IPS-18c (cell line): ENCODE data around the gene PSME2.

Source experiments
- H3K4me3 ChIP-seq: 2 replicates; pipeline ENCODE4 v1.7.0; 2013; ENCODE audit warnings: low read depth, mild to moderate bottlenecking, low read length, moderate library complexity; ENCODE audit not compliant: insufficient read depth
- H3K9me3 ChIP-seq: one replicate; pipeline ENCODE4 v1.6.1; 2013; ENCODE audit warnings: mild to moderate bottlenecking, low read length, moderate library complexity; ENCODE audit not compliant: control insufficient read depth, insufficient read depth

The PSME2 gene

GRCh38 chr14:24182110-24182882, 35.9 kb upstream of the PSME2 start:
- Histone ChIP-seq H3K9me3 (no peaks in the 10 kb centered on the region), H3K4me3 (no peak overlapping the region)

GRCh38 chr14:24181371-24182077, 35.1 kb upstream of the PSME2 start:
- no peaks in the 10 kb centered on the region for H3K9me3 ChIP-seq
- no peak overlapping the region for H3K4me3 ChIP-seq

GRCh38 chr14:24179961-24180796, 33.8 kb upstream of the PSME2 start:
- Histone ChIP-seq H3K4me3 (no peak overlapping the region), H3K9me3 (no peaks in the 10 kb centered on the region)

- H3K9me3 ChIP-seq = no peaks in the 10 kb centered on the region
- no peak overlapping the region for H3K4me3 ChIP-seq
Observed at GRCh38 chr14:24179294-24179960, 33.0 kb upstream of the PSME2 start.

- Histone ChIP-seq H3K9me3 (no peaks in the 10 kb centered on the region), H3K4me3 (no peak overlapping the region)
Observed at GRCh38 chr14:24178399-24179178, 32.2 kb upstream of the PSME2 start.

GRCh38 chr14:24177891-24178290, 31.5 kb upstream of the PSME2 start:
- Histone ChIP-seq H3K4me3 (no peak overlapping the region), H3K9me3 (no peaks in the 10 kb centered on the region)

GRCh38 chr14:24177041-24177825, 30.8 kb upstream of the PSME2 start:
- Histone ChIP-seq H3K4me3 (no peak overlapping the region), H3K9me3 (no peaks in the 10 kb centered on the region)

GRCh38 chr14:24176599-24176998, 30.2 kb upstream of the PSME2 start:
- H3K9me3 ChIP-seq = no peaks in the 10 kb centered on the region
- no peak overlapping the region for H3K4me3 ChIP-seq

- Histone ChIP-seq H3K9me3 (no peaks in the 10 kb centered on the region), H3K4me3 (peak overlapping the region; percentile 53; the same call in 1 of the 2 replicates)
Observed at GRCh38 chr14:24172871-24173281, 26.5 kb upstream of the PSME2 start.

GRCh38 chr14:24172261-24172860, 26.0 kb upstream of the PSME2 start:
- H3K4me3 ChIP-seq = peak overlapping the region; percentile 53
- no peaks in the 10 kb centered on the region for H3K9me3 ChIP-seq

- peak within 1 kb of the TSS; percentile 53 for H3K4me3 ChIP-seq
- H3K9me3 ChIP-seq = no peaks in the 10 kb centered on the region
Observed at GRCh38 chr14:24171422-24172260, 25.2 kb upstream of the PSME2 start, which contains the start of gene REC8. TSS of gene REC8 (plus strand) at chr14:24172080. CDS start at chr14:24172553, 473 bp downstream.

- Histone ChIP-seq H3K4me3 (no peak overlapping the region), H3K9me3 (no peaks in the 10 kb centered on the region)
Observed at GRCh38 chr14:24167469-24168114, 21.2 kb upstream of the PSME2 start.

GRCh38 chr14:24165785-24166184, 19.4 kb upstream of the PSME2 start:
- Histone ChIP-seq H3K9me3 (no peaks in the 10 kb centered on the region), H3K4me3 (no peak overlapping the region)

GRCh38 chr14:24164518-24164991, 18.1 kb upstream of the PSME2 start:
- Histone ChIP-seq H3K9me3 (no peaks in the 10 kb centered on the region), H3K4me3 (no peak overlapping the region)
